ENCODE measurements around the gene RAB31. TPM values are rescaled to one million over a fixed set of nuclear protein-coding genes. Genes with fewer than 3 reads are reported as not detected.
A peak's percentile ranks its signal among the peaks of the same experiment; 100 is the strongest.
"Not testable (repeated sequence)": the region's sequence is repeated elsewhere in the genome, so short reads cannot be mapped to it uniquely, and the experiment has no call there.

Gene RAB31
- total RNA-seq, 2 experiments from 2014 or later, result 0.38 to 0.89 TPM

GRCh38 chr18:9764011-9764481 lies 55.9 kb downstream of the RAB31 start:
- CTCF ChIA-PET, result no interaction called here
- intact Hi-C loops (cut with micrococcal nuclease), result no loop called here
- DNase-seq, result no peak
- Mint-ChIP-seq H3K4me1 (ENCODE audit: low read depth) (no peaks in the 10 kb centered on the region), H3K9me3 (no peaks in the 10 kb centered on the region), H3K27ac (no peak overlapping the region), H3K36me3 (ENCODE audit: low read depth) (no peaks in the 10 kb centered on the region), H3K4me3 (no peak overlapping the region), H3K27me3 (ENCODE audit: low read depth) (no peaks in the 10 kb centered on the region)

DNA sequence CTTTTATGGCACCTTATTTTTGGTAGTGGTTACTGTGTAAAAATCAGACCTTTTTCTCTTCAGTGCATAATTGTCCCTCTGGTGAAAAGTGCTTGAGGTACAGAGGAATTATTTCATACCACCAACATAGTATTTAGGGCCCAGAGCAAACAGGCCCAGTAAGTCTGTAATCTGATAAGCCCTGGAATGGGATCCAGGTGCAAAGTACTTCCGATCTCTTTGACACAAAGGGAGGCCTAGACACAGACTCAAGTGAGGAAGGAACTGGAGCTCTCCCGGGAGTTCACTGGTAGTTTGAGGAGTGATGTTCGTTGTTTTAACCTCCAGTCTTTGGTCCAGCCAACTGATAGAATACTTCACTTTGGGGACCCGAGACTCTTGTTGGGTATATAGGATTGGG lies 57.4 kb downstream of the RAB31 start:
- H3K4me3 Mint-ChIP-seq, result no peak overlapping the region
- intact Hi-C loops (cut with micrococcal nuclease), result no loop called here
- no peaks in the 10 kb centered on the region for H3K9me3 Mint-ChIP-seq
- no peaks in the 10 kb centered on the region for H3K4me1 Mint-ChIP-seq (ENCODE audit: low read depth)
- no peak overlapping the region for H3K27ac Mint-ChIP-seq
- no peak for DNase-seq
- no peaks in the 10 kb centered on the region for H3K36me3 Mint-ChIP-seq (ENCODE audit: low read depth)
- CTCF ChIA-PET, result no interaction called here
- no peaks in the 10 kb centered on the region for H3K27me3 Mint-ChIP-seq (ENCODE audit: low read depth)

DNA sequence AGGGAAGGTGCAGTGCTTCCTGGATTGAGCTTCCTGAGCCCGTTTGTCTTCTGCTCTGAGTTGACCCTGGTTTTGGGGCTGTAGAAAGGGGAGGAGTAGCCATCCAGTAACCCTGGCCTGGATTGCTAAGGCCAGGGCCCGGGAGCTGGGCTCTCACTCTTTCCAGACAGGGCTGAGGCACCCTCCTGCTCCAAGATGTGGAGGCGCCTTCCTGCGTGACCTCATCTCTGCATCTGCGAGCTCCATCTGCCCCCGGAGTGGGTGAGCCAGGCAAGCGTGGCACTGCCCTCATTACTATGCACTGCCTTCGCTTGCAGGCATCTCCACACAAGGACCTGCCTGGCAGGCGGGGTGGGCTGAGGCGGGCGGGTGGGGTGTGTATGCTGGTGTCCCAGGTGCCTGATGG lies 58.0 kb downstream of the RAB31 start:
- no peaks in the 10 kb centered on the region for H3K36me3 Mint-ChIP-seq (ENCODE audit: low read depth)
- no peak overlapping the region for H3K27ac Mint-ChIP-seq
- no peaks in the 10 kb centered on the region for H3K9me3 Mint-ChIP-seq
- H3K4me1 Mint-ChIP-seq (ENCODE audit: low read depth), result no peaks in the 10 kb centered on the region
- intact Hi-C loops (cut with micrococcal nuclease), result no loop called here
- no peaks in the 10 kb centered on the region for H3K27me3 Mint-ChIP-seq (ENCODE audit: low read depth)
- CTCF ChIA-PET, result no interaction called here
- H3K4me3 Mint-ChIP-seq, result no peak overlapping the region
- DNase-seq, result no peak

DNA sequence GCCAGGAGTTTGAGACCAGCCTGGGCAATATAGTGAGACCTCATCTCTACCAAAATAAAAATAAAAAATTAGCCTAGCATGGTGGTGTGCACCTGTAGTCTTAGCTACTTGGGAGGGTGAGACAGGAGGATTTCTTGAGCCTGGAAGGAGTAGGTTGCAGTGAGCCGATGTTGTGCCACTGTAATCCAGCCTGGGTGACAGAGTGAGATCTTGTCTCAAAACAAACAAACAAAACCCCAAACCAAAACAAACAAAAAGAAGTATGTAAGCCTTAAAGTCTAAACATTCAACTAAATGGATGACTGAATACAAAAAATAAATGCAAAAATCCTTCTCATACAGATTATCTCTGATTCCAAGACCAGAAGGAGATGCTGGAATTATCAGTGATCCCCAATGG lies 58.6 kb downstream of the RAB31 start:
- Mint-ChIP-seq H3K27ac (no peak overlapping the region), H3K4me3 (no peak overlapping the region), H3K4me1 (ENCODE audit: low read depth) (peaks cover 2% of the 10 kb centered on the region), H3K9me3 (no peaks in the 10 kb centered on the region), H3K36me3 (ENCODE audit: low read depth) (no peaks in the 10 kb centered on the region), H3K27me3 (ENCODE audit: low read depth) (peaks cover 5% of the 10 kb centered on the region)
- CTCF ChIA-PET, result no interaction called here
- intact Hi-C loops (cut with micrococcal nuclease), result no loop called here
- no peak for DNase-seq

GRCh38 chr18:9768071-9768691 lies 60.1 kb downstream of the RAB31 start:
- peaks cover 15% of the 10 kb centered on the region for H3K27me3 Mint-ChIP-seq (ENCODE audit: low read depth)
- H3K4me3 Mint-ChIP-seq; intact Hi-C loops (cut with micrococcal nuclease); H3K9me3 Mint-ChIP-seq; H3K36me3 Mint-ChIP-seq (ENCODE audit: low read depth); DNase-seq; H3K4me1 Mint-ChIP-seq (ENCODE audit: low read depth); CTCF ChIA-PET; H3K27ac Mint-ChIP-seq: not testable (repeated sequence)

DNA sequence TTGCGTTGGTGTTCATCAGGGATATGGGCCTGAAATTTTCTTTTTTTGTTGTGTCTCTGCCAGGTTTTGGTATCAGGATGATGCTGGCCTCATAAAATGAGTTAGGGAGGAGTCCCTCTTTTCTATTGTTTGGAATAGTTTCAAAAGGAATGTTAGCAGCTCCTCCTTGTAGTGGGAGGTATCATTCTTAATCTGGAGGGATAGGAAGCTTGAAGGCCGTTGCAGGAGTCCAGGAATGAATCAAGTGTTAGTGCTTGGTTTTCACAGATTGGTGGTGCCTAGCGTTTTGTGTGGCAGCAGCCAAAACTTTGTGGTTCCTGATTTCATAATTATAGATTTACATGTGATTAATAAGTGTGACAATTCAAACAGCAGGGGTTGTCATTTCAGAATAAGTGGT lies 62.0 kb downstream of the RAB31 start:
- H3K9me3 Mint-ChIP-seq; H3K36me3 Mint-ChIP-seq (ENCODE audit: low read depth); H3K4me1 Mint-ChIP-seq (ENCODE audit: low read depth); H3K4me3 Mint-ChIP-seq; DNase-seq; H3K27ac Mint-ChIP-seq: not testable (repeated sequence)
- H3K27me3 Mint-ChIP-seq (ENCODE audit: low read depth), result peaks cover 19% of the 10 kb centered on the region
- intact Hi-C loops (cut with micrococcal nuclease), result loop anchor here (10.0 kb wide), 1 partner anchor 185 kb away; no protein-coding TSS in a partner anchor
- CTCF ChIA-PET, result interaction anchor here (0.7 to 1.2 kb wide), 4 partner anchors 15 to 565 kb away, joined by 3 to 7 read pairs (median 4); no protein-coding TSS in a partner anchor

GRCh38 chr18:9771261-9771976 lies 63.3 kb downstream of the RAB31 start:
- H3K4me1 Mint-ChIP-seq (ENCODE audit: low read depth), result peaks cover 2% of the 10 kb centered on the region
- intact Hi-C loops (cut with micrococcal nuclease), result loop anchor here (1.0 to 10.0 kb wide), 2 partner anchors 158 to 183 kb away; no protein-coding TSS in a partner anchor
- H3K27me3 Mint-ChIP-seq (ENCODE audit: low read depth), result peaks cover 26% of the 10 kb centered on the region
- no peaks in the 10 kb centered on the region for H3K36me3 Mint-ChIP-seq (ENCODE audit: low read depth)
- H3K4me3 Mint-ChIP-seq, result no peak overlapping the region
- peak; percentile 73 for DNase-seq
- CTCF ChIA-PET, result interaction anchor here (0.6 to 1.7 kb wide), 6 partner anchors 9 to 159 kb away, joined by 3 to 7 read pairs (median 5); no protein-coding TSS in a partner anchor
- no peaks in the 10 kb centered on the region for H3K9me3 Mint-ChIP-seq
- no peak overlapping the region for H3K27ac Mint-ChIP-seq

DNA sequence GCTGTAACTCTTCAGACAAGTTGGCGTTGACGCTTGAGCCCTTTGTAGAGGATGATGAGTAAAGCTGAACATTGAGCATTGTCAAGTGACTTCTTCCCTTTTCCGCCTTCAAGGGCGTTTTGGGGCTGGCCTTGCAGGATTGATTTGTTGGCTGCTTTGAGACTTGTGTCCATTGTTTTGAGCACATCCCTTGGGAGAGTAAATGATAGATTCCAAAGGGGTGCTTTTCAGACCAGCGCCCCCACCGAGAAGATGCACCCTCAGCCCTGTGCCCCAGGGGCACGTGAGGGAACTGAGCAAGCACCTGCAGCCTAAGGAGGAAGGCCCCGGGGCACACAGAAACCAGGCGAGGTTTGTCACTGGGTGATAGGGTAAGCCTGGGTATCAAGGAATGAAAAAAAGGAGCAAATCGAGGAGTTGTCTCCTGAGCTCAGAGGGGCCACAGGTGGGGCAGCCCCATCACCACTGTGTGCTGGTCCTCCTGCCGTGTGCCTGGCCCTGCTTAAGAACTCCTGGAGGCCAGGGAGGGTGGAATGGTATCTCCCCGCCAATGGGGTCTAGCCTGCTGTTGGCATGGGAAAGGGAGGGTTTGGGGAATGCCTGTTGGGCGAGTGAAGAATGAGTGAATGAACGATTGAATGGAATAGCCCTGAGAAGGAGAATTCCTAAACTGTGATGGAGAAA lies 64.0 kb downstream of the RAB31 start:
- Mint-ChIP-seq H3K9me3 (no peaks in the 10 kb centered on the region), H3K4me1 (ENCODE audit: low read depth) (peaks cover 2% of the 10 kb centered on the region), H3K27me3 (ENCODE audit: low read depth) (peaks cover 26% of the 10 kb centered on the region), H3K4me3 (no peak overlapping the region), H3K36me3 (ENCODE audit: low read depth) (no peaks in the 10 kb centered on the region), H3K27ac (no peak overlapping the region)
- intact Hi-C loops (cut with micrococcal nuclease), result loop anchor here (1.0 to 10.0 kb wide), 2 partner anchors 159 to 183 kb away; no protein-coding TSS in a partner anchor
- no peak for DNase-seq
- CTCF ChIA-PET, result interaction anchor here (0.6 to 1.7 kb wide), 3 partner anchors 10 to 178 kb away, joined by 3 to 7 read pairs (median 4); no protein-coding TSS in a partner anchor

DNA sequence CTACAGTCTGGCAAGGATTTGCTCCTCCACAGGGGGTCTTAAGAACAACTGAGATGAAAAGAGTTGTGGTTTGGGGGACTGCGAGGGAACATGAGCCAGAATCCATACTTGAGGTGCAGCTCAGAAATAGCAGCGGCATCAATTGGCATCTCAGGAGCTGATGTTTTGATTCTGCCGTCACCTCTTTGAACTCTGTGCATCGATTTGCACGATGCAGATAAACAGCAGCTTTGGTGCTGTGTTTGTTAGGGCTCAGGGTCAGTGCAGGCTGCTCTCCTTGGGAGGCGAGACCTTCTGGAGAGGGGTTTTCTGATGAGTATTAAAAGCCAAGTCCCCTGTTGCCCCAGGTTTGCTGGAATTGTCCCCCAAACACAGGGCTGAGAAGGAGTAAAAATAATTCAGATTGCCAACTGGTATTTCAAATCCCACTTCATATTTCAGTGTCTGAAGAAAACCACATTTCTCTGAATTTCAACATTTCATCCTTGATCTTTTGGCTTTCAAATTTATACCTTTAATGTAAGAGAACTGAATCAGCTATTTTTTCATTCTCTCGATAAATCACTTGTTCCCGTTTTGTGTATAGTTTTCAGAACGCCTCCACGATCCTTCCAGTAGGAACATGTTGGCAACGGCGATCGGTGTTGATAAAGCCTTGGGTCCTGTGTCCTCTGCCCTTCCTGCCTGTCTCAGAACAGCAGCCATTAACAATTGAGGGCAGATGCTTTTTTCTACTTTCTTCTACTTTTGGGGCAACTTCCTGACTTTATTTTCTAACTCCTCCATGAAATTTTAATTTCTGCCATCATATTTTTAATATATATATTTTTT lies 65.0 kb downstream of the RAB31 start:
- no peak overlapping the region for H3K4me3 Mint-ChIP-seq
- CTCF ChIA-PET, result interaction anchor here (0.6 to 1.7 kb wide), 3 partner anchors 11 to 179 kb away, joined by 3 to 7 read pairs (median 3); no protein-coding TSS in a partner anchor
- intact Hi-C loops (cut with micrococcal nuclease), result loop anchor here (10.0 kb wide), 1 partner anchor 182 kb away; no protein-coding TSS in a partner anchor

GRCh38 chr18:9774150-9774549 lies 66.0 kb downstream of the RAB31 start:
- Mint-ChIP-seq H3K4me1 (ENCODE audit: low read depth) (peaks cover 2% of the 10 kb centered on the region), H3K27me3 (ENCODE audit: low read depth) (peaks cover 26% of the 10 kb centered on the region), H3K36me3 (ENCODE audit: low read depth) (no peaks in the 10 kb centered on the region), H3K27ac (no peak overlapping the region), H3K9me3 (no peaks in the 10 kb centered on the region), H3K4me3 (no peak overlapping the region)
- no peak for DNase-seq
- CTCF ChIA-PET, result interaction anchor here (0.8 kb wide), 1 partner anchor 157 kb away, joined by 3 read pairs; no protein-coding TSS in a partner anchor
- intact Hi-C loops (cut with micrococcal nuclease), result loop anchor here (10.0 kb wide), 1 partner anchor 181 kb away; no protein-coding TSS in a partner anchor

More for the DNA sequence above, 65.0 kb downstream of the RAB31 start:
- H3K4me1 Mint-ChIP-seq (ENCODE audit: low read depth), result peaks cover 2% of the 10 kb centered on the region
- no peaks in the 10 kb centered on the region for H3K9me3 Mint-ChIP-seq
- no peak for DNase-seq
- peaks cover 26% of the 10 kb centered on the region for H3K27me3 Mint-ChIP-seq (ENCODE audit: low read depth)
- no peak overlapping the region for H3K27ac Mint-ChIP-seq
- no peaks in the 10 kb centered on the region for H3K36me3 Mint-ChIP-seq (ENCODE audit: low read depth)

- H3K27ac Mint-ChIP-seq, result no peak overlapping the region
- peaks cover 26% of the 10 kb centered on the region for H3K27me3 Mint-ChIP-seq (ENCODE audit: low read depth)
- intact Hi-C loops (cut with micrococcal nuclease), result loop anchor here (10.0 kb wide), 1 partner anchor 180 kb away; no protein-coding TSS in a partner anchor
- CTCF ChIA-PET, result no interaction called here
- H3K36me3 Mint-ChIP-seq (ENCODE audit: low read depth), result no peaks in the 10 kb centered on the region
- no peak overlapping the region for H3K4me3 Mint-ChIP-seq
- H3K9me3 Mint-ChIP-seq, result no peaks in the 10 kb centered on the region
- peaks cover 2% of the 10 kb centered on the region for H3K4me1 Mint-ChIP-seq (ENCODE audit: low read depth)
- DNase-seq, result no peak
Observed at GRCh38 chr18:9775178-9775577, 67.1 kb downstream of the RAB31 start.
